ENCODE measurements around the gene RAC3.

RAC3 gene

GRCh38 chr17:82018152-82018988, 13.1 kb upstream of the RAC3 start:
- in situ Hi-C loops (cut with HindIII; ENCODE audit: low pct_unique_long_range_greater_than_20kb, low sequenced_read_pairs), result no loop called here
- no peak for TF ChIP-seq JUND (IDR thresholded peaks at IDR 0.05; ENCODE audit: low read depth)
- no peak for DNase-seq (ENCODE audit: low read depth in 1 of 2, low spot score in 1 of 2)

- TF ChIP-seq JUND (IDR thresholded peaks at IDR 0.05; ENCODE audit: low read depth), result no peak
- in situ Hi-C loops (cut with HindIII; ENCODE audit: low pct_unique_long_range_greater_than_20kb, low sequenced_read_pairs), result no loop called here
- no peak for DNase-seq (ENCODE audit: low read depth in 1 of 2, low spot score in 1 of 2)
These were observed 12.3 kb upstream of the RAC3 start for GRCh38 chr17:82018989-82019689.

- in situ Hi-C loops (cut with HindIII; ENCODE audit: low pct_unique_long_range_greater_than_20kb, low sequenced_read_pairs), result no loop called here
- peak; percentile 60 to 74 for DNase-seq (ENCODE audit: low read depth in 1 of 2, low spot score in 1 of 2)
- no peak for TF ChIP-seq JUND (IDR thresholded peaks at IDR 0.05; ENCODE audit: low read depth)
These were observed 11.5 kb upstream of the RAC3 start for GRCh38 chr17:82019690-82020571.

- DNase-seq (ENCODE audit: low read depth in 1 of 2, low spot score in 1 of 2), result no peak
- no peak for TF ChIP-seq JUND (IDR thresholded peaks at IDR 0.05; ENCODE audit: low read depth)
- in situ Hi-C loops (cut with HindIII; ENCODE audit: low pct_unique_long_range_greater_than_20kb, low sequenced_read_pairs), result no loop called here
These were observed 10.8 kb upstream of the RAC3 start for GRCh38 chr17:82020572-82021106.

- DNase-seq (ENCODE audit: low read depth in 1 of 2, low spot score in 1 of 2), result peak; percentile 88
- no peak for TF ChIP-seq JUND (IDR thresholded peaks at IDR 0.05; ENCODE audit: low read depth)
- in situ Hi-C loops (cut with HindIII; ENCODE audit: low pct_unique_long_range_greater_than_20kb, low sequenced_read_pairs), result no loop called here
These were observed 10.2 kb upstream of the RAC3 start for GRCh38 chr17:82021107-82021899.

GRCh38 chr17:82021900-82022309, 9.6 kb upstream of the RAC3 start:
- in situ Hi-C loops (cut with HindIII; ENCODE audit: low pct_unique_long_range_greater_than_20kb, low sequenced_read_pairs), result no loop called here
- no peak for DNase-seq (ENCODE audit: low read depth in 1 of 2, low spot score in 1 of 2)
- no peak for TF ChIP-seq JUND (IDR thresholded peaks at IDR 0.05; ENCODE audit: low read depth)

- in situ Hi-C loops (cut with HindIII; ENCODE audit: low pct_unique_long_range_greater_than_20kb, low sequenced_read_pairs), result no loop called here
- no peak for TF ChIP-seq JUND (IDR thresholded peaks at IDR 0.05; ENCODE audit: low read depth)
- DNase-seq (ENCODE audit: low read depth in 1 of 2, low spot score in 1 of 2), result no peak
These were observed 9.0 kb upstream of the RAC3 start, which contains the start of gene CENPX for GRCh38 chr17:82022310-82022980. TSS of gene CENPX (minus strand) at chr17:82022878. CDS start at chr17:82022861, 17 bp downstream.

GRCh38 chr17:82022981-82023446, 8.5 kb upstream of the RAC3 start, which contains the start of gene LRRC45:
TSS of gene LRRC45 (plus strand) at chr17:82023305. CDS start at chr17:82023644, 339 bp downstream.
- in situ Hi-C loops (cut with HindIII; ENCODE audit: low pct_unique_long_range_greater_than_20kb, low sequenced_read_pairs), result no loop called here
- DNase-seq (ENCODE audit: low read depth in 1 of 2, low spot score in 1 of 2), result peak; percentile 99 to 100
- TF ChIP-seq JUND (IDR thresholded peaks at IDR 0.05; ENCODE audit: low read depth), result no peak

- no peak for DNase-seq (ENCODE audit: low read depth in 1 of 2, low spot score in 1 of 2)
- in situ Hi-C loops (cut with HindIII; ENCODE audit: low pct_unique_long_range_greater_than_20kb, low sequenced_read_pairs), result no loop called here
- no peak for TF ChIP-seq JUND (IDR thresholded peaks at IDR 0.05; ENCODE audit: low read depth)
These were observed 7.8 kb upstream of the RAC3 start for GRCh38 chr17:82023447-82024241.

- in situ Hi-C loops (cut with HindIII; ENCODE audit: low pct_unique_long_range_greater_than_20kb, low sequenced_read_pairs), result no loop called here
- DNase-seq (ENCODE audit: low read depth in 1 of 2, low spot score in 1 of 2), result no peak
- no peak for TF ChIP-seq JUND (IDR thresholded peaks at IDR 0.05; ENCODE audit: low read depth)
These were observed 6.6 kb upstream of the RAC3 start for GRCh38 chr17:82024859-82025258.

All from T47D (cell line).